ENCODE measurements around the gene SAP25. TPM values are rescaled to one million over a fixed set of nuclear protein-coding genes. Genes with fewer than 3 reads are reported as not detected.

The SAP25 gene
- total RNA-seq, 1 donor from 2014 or later, result 1.9 TPM

GRCh38 chr7:100559127-100559526, 14.6 kb downstream of the SAP25 start:
- H3K4me1 ChIP-seq (ENCODE audit: insufficient read depth, low read length), result no peaks in the 10 kb centered on the region
- no peak overlapping the region for H2AFZ ChIP-seq (ENCODE audit: low read depth, low read length)
- no peak overlapping the region for H3K27ac ChIP-seq (ENCODE audit: low read depth, low read length)
- Mint-ChIP-seq H3K27ac (ENCODE audit: unreplicated experiment) (no peak overlapping the region), H3K4me1 (ENCODE audit: low read depth, unreplicated experiment) (no peaks in the 10 kb centered on the region), H3K27me3 (ENCODE audit: low read depth, unreplicated experiment) (peaks cover 2% of the 10 kb centered on the region), H3K9me3 (ENCODE audit: unreplicated experiment) (no peaks in the 10 kb centered on the region), H3K36me3 (ENCODE audit: low read depth, unreplicated experiment) (peaks cover 7% of the 10 kb centered on the region), H3K4me3 (ENCODE audit: unreplicated experiment) (no peak overlapping the region)
- no peak overlapping the region for H3K9ac ChIP-seq (ENCODE audit: low read length)
- H3K27me3 ChIP-seq (ENCODE audit: insufficient read depth, low read length), result no peaks in the 10 kb centered on the region
- DNase-seq (ENCODE audit: low read depth) (no peak), FAIRE-seq (no peak)
- H3K9me3 ChIP-seq (ENCODE audit: insufficient read depth, low read depth, low read length), result no peaks in the 10 kb centered on the region
- H3K36me3 ChIP-seq (ENCODE audit: insufficient read depth, low read length), result peaks cover 2% of the 10 kb centered on the region
- TF ChIP-seq EZH2 (IDR thresholded peaks at IDR 0.05; ENCODE audit: insufficient read depth, low read length) (no peak), CTCF (IDR thresholded peaks at IDR 0.05; ENCODE audit: insufficient read depth, low read depth, low read length) (no peak)
- H4K20me1 ChIP-seq (ENCODE audit: insufficient read depth, low read length), result no peaks in the 10 kb centered on the region
- no peak overlapping the region for H3K4me2 ChIP-seq (ENCODE audit: low read length)
- H3K79me2 ChIP-seq (ENCODE audit: insufficient read depth, low read length), result no peaks in the 10 kb centered on the region
- H3K4me3 ChIP-seq (ENCODE audit: insufficient read depth, low read depth, low read length), result no peak overlapping the region

- Histone ChIP-seq H2AFZ (ENCODE audit: low read depth, low read length) (no peak overlapping the region), H3K4me2 (ENCODE audit: low read length) (no peak overlapping the region), H3K79me2 (ENCODE audit: insufficient read depth, low read length) (no peaks in the 10 kb centered on the region), H3K36me3 (ENCODE audit: insufficient read depth, low read length) (peaks cover 5% of the 10 kb centered on the region), H3K4me1 (ENCODE audit: insufficient read depth, low read length) (no peaks in the 10 kb centered on the region), H3K27me3 (ENCODE audit: insufficient read depth, low read length) (no peaks in the 10 kb centered on the region), H3K27ac (ENCODE audit: low read depth, low read length) (no peak overlapping the region), H3K9ac (ENCODE audit: low read length) (no peak overlapping the region), H4K20me1 (ENCODE audit: insufficient read depth, low read length) (no peaks in the 10 kb centered on the region), H3K9me3 (ENCODE audit: insufficient read depth, low read depth, low read length) (no peaks in the 10 kb centered on the region), H3K4me3 (ENCODE audit: insufficient read depth, low read depth, low read length) (no peak overlapping the region)
- Mint-ChIP-seq H3K4me1 (ENCODE audit: low read depth, unreplicated experiment) (no peaks in the 10 kb centered on the region), H3K27ac (ENCODE audit: unreplicated experiment) (no peak overlapping the region), H3K4me3 (ENCODE audit: unreplicated experiment) (no peak overlapping the region), H3K9me3 (ENCODE audit: unreplicated experiment) (no peaks in the 10 kb centered on the region), H3K36me3 (ENCODE audit: low read depth, unreplicated experiment) (peaks cover 4% of the 10 kb centered on the region), H3K27me3 (ENCODE audit: low read depth, unreplicated experiment) (no peaks in the 10 kb centered on the region)
- TF ChIP-seq EZH2 (IDR thresholded peaks at IDR 0.05; ENCODE audit: insufficient read depth, low read length), result no peak
- DNase-seq (ENCODE audit: low read depth), result peak; percentile 49
- FAIRE-seq, result no peak
Measured at GRCh38 chr7:100556541-100556940, 17.2 kb downstream of the SAP25 start.

GRCh38 chr7:100555701-100556100, 18.0 kb downstream of the SAP25 start:
- no peaks in the 10 kb centered on the region for H3K4me1 Mint-ChIP-seq (ENCODE audit: low read depth, unreplicated experiment)
- Histone ChIP-seq H3K4me3 (ENCODE audit: insufficient read depth, low read depth, low read length) (no peak overlapping the region), H3K4me1 (ENCODE audit: insufficient read depth, low read length) (no peaks in the 10 kb centered on the region), H3K9me3 (ENCODE audit: insufficient read depth, low read depth, low read length) (no peaks in the 10 kb centered on the region), H3K9ac (ENCODE audit: low read length) (no peak overlapping the region), H2AFZ (ENCODE audit: low read depth, low read length) (no peak overlapping the region), H3K27ac (ENCODE audit: low read depth, low read length) (no peak overlapping the region), H4K20me1 (ENCODE audit: insufficient read depth, low read length) (no peaks in the 10 kb centered on the region), H3K36me3 (ENCODE audit: insufficient read depth, low read length) (peaks cover 5% of the 10 kb centered on the region), H3K27me3 (ENCODE audit: insufficient read depth, low read length) (no peaks in the 10 kb centered on the region), H3K4me2 (ENCODE audit: low read length) (no peak overlapping the region), H3K79me2 (ENCODE audit: insufficient read depth, low read length) (no peaks in the 10 kb centered on the region)
- FAIRE-seq, result no peak
- peaks cover 4% of the 10 kb centered on the region for H3K36me3 Mint-ChIP-seq (ENCODE audit: low read depth, unreplicated experiment)
- DNase-seq (ENCODE audit: low read depth), result no peak
- H3K27me3 Mint-ChIP-seq (ENCODE audit: low read depth, unreplicated experiment), result no peaks in the 10 kb centered on the region
- H3K9me3 Mint-ChIP-seq (ENCODE audit: unreplicated experiment), result no peaks in the 10 kb centered on the region
- no peak overlapping the region for H3K4me3 Mint-ChIP-seq (ENCODE audit: unreplicated experiment)
- H3K27ac Mint-ChIP-seq (ENCODE audit: unreplicated experiment), result no peak overlapping the region
- TF ChIP-seq CTCF (IDR thresholded peaks at IDR 0.05; ENCODE audit: insufficient read depth, low read depth, low read length), result no peak
- TF ChIP-seq EZH2 (IDR thresholded peaks at IDR 0.05; ENCODE audit: insufficient read depth, low read length), result no peak

Data from astrocyte (in vitro differentiated cells and primary cell).